ENCODE measurements around the gene CYB5D1. TPM values are rescaled to one million over a fixed set of nuclear protein-coding genes. Genes with fewer than 3 reads are reported as not detected.
A peak's percentile ranks its signal among the peaks of the same experiment; 100 is the strongest.
"Not testable (repeated sequence)": the region's sequence is repeated elsewhere in the genome, so short reads cannot be mapped to it uniquely, and the experiment has no call there.

The CYB5D1 gene
- total RNA-seq, 2 experiments from 2014 or later: 13.5 to 16.2 TPM

DNA sequence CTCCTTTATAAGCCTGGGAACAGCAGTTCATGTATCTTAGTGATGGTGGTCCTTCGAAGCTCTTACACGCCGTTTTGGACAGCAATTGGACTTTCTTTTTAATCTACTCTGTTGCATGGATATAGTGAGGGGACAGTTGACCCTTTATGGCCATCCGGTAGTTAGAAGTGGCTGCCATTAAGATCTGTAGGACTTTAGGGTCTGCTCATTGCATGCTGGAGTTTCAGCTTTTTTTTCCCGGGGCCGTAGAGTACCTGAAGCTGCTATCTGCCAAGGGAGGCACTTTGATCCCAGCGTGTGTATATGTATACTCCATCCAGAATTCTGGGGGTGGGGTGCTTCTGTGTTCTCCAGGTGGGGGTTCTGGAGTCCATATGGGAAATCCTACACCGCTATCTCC lies 1.2 kb downstream of the CYB5D1 start:
- intact Hi-C loops (cut with micrococcal nuclease): loop anchor here (10.0 kb wide), 1 partner anchor 284 kb away; the partner anchor contains the start of gene CD68
- POLR2A ChIA-PET: interaction anchor here (1.0 to 1.4 kb wide), 5 partner anchors 11 to 27 kb away, joined by 4 to 5 read pairs (median 4); partner anchors contain the start of gene KDM6B
- Mint-ChIP-seq H3K4me1 (ENCODE audit: low read depth) (peaks cover 29% of the 10 kb centered on the region), H3K27me3 (no peaks in the 10 kb centered on the region), H3K4me3 (no peak overlapping the region), H3K36me3 (ENCODE audit: low read depth) (peaks cover 15% of the 10 kb centered on the region), H3K9me3 (no peaks in the 10 kb centered on the region), H3K27ac (no peak overlapping the region)
- ATAC-seq (no peak), DNase-seq (no peak)
- TF ChIP-seq, protein P1, sequence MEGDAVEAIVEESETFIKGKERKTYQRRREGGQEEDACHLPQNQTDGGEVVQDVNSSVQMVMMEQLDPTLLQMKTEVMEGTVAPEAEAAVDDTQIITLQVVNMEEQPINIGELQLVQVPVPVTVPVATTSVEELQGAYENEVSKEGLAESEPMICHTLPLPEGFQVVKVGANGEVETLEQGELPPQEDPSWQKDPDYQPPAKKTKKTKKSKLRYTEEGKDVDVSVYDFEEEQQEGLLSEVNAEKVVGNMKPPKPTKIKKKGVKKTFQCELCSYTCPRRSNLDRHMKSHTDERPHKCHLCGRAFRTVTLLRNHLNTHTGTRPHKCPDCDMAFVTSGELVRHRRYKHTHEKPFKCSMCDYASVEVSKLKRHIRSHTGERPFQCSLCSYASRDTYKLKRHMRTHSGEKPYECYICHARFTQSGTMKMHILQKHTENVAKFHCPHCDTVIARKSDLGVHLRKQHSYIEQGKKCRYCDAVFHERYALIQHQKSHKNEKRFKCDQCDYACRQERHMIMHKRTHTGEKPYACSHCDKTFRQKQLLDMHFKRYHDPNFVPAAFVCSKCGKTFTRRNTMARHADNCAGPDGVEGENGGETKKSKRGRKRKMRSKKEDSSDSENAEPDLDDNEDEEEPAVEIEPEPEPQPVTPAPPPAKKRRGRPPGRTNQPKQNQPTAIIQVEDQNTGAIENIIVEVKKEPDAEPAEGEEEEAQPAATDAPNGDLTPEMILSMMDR (IDR thresholded peaks at IDR 0.05): no peak
- CTCF ChIA-PET: interaction anchor here (1.6 to 6.1 kb wide), 4 partner anchors 11 to 198 kb away, joined by 5 to 78 read pairs (median 8); no protein-coding TSS in a partner anchor

DNA sequence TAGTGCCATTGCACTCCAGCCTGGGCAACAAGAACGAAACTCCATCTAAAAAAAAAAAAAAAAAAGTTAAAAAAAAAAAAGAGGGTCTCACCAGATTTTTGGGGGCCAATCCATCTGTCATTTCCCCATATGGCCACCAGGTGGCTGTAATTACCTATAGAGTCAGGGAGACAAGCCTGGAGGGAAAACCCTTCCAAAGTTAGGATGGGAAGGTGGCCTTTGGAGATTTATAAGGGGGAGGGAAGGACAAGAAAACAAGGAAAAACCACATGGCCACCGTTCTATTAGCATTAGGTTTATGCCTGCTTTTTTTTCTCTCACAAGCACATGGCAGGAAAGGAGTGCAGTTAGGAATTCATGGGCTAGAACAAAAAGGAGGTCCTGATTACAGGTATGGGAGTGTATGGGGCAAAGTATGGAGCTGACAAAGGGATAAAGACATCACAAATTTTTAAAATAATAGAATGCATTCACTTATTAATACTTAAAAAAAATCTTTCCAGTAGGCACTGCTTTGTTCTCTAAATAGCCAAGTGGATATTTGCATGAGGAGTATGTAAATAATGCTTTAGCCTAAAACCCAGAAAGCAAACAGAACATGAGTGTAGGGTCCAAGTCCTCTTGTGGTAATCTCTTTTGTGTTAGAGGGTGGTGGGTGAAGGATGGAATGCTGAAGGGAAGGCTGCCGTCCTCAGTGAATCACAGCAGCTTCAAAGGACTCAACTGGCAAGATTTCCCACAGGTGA lies 5.1 kb downstream of the CYB5D1 start:
- intact Hi-C loops (cut with micrococcal nuclease): loop anchor here (2.0 to 5.0 kb wide), 2 partner anchors 34 to 126 kb away; no protein-coding TSS in a partner anchor
- peak; percentile 70 for DNase-seq
- ChIA-PET CTCF (interaction anchor here (0.7 to 6.1 kb wide), 25 partner anchors 9 to 197 kb away, joined by 3 to 78 read pairs (median 4); no protein-coding TSS in a partner anchor), POLR2A (interaction anchor here (0.6 to 1.9 kb wide), 4 partner anchors 20 to 49 kb away, joined by 3 to 5 read pairs (median 4); no protein-coding TSS in a partner anchor)
- TF ChIP-seq, protein P1 (IDR thresholded peaks at IDR 0.05): peak; percentile 96
- no peaks in the 10 kb centered on the region for H3K27me3 Mint-ChIP-seq
- no peaks in the 10 kb centered on the region for H3K9me3 Mint-ChIP-seq
- peaks cover 36% of the 10 kb centered on the region for H3K36me3 Mint-ChIP-seq (ENCODE audit: low read depth)
- H3K4me3 Mint-ChIP-seq: no peak overlapping the region
- H3K4me1 Mint-ChIP-seq (ENCODE audit: low read depth): peaks cover 33% of the 10 kb centered on the region
- no peak for ATAC-seq
- no peak overlapping the region for H3K27ac Mint-ChIP-seq

DNA sequence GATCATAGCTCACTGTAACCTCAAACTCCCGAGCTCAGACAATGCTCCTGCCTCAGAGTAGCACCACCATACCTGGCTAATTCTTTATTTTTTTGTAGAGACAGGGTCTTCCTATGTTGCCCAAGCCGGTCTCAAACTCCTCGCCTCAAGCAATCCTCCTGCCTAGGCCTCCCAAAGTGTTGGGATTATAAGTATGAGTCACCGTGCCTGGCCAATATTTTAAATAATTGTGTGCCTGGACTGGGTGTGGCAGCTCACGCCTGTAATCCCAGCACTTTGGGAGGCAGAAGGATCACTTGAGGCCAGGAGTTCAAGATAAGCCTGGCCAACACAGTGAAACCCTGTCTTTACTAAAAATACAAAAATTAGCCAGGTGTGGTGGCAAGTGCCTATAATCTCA lies 6.6 kb downstream of the CYB5D1 start:
- intact Hi-C loops (cut with micrococcal nuclease): loop anchor here (5.0 kb wide), 1 partner anchor 33 kb away; no protein-coding TSS in a partner anchor
- DNase-seq, H3K9me3 Mint-ChIP-seq, H3K4me3 Mint-ChIP-seq, ATAC-seq, H3K27me3 Mint-ChIP-seq, H3K27ac Mint-ChIP-seq: not testable (repeated sequence)
- CTCF ChIA-PET: interaction anchor here (0.6 to 6.1 kb wide), 16 partner anchors 7 to 196 kb away, joined by 3 to 78 read pairs (median 4); no protein-coding TSS in a partner anchor
- Mint-ChIP-seq H3K4me1 (ENCODE audit: low read depth) (peaks cover 38% of the 10 kb centered on the region), H3K36me3 (ENCODE audit: low read depth) (peaks cover 40% of the 10 kb centered on the region)
- POLR2A ChIA-PET: interaction anchor here (1.3 to 1.4 kb wide), 2 partner anchors 22 to 125 kb away, joined by 4 to 5 read pairs; no protein-coding TSS in a partner anchor

DNA sequence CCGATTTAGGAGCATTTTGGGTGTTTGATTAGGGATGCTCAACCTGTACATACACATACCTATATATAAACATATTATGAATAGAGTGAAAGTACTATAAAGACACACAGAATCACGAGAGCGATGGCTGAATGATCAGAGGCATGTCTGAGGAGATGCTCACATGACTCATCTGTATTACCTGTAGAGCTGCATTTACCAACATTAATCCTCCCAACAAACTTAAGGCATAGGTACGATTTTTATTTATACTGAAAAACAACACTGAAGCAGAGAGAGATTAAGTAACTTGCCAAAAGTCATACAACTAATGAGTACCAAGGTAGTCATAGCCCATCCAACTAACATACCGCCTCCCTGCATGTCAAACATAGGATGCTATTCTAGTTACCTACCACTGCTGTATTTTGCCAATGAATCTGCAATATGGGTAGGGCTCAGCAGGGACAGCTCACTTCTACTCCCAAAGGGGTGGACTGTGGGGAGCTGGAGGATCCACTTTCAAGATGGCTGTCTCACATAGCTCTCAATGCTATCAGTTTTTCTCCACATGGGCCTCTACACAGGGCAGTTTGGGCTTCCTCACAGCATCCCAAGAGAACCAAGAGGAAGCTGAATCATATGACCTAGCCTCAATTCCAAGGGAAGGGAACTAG lies 7.3 kb downstream of the CYB5D1 start:
- Mint-ChIP-seq H3K27ac (no peak overlapping the region), H3K36me3 (ENCODE audit: low read depth) (peaks cover 37% of the 10 kb centered on the region), H3K9me3 (no peaks in the 10 kb centered on the region), H3K27me3 (no peaks in the 10 kb centered on the region), H3K4me3 (no peak overlapping the region), H3K4me1 (ENCODE audit: low read depth) (peaks cover 33% of the 10 kb centered on the region)
- TF ChIP-seq, protein P1 (IDR thresholded peaks at IDR 0.05): no peak
- ATAC-seq (peak; percentile 24), DNase-seq (no peak)
- ChIA-PET CTCF (interaction anchor here (0.7 to 7.5 kb wide), 7 partner anchors 11 to 192 kb away, joined by 3 to 52 read pairs (median 6); no protein-coding TSS in a partner anchor), POLR2A (interaction anchor here (0.6 to 2.7 kb wide), 5 partner anchors 11 to 192 kb away, joined by 3 to 8 read pairs (median 4); no protein-coding TSS in a partner anchor)
- intact Hi-C loops (cut with micrococcal nuclease): loop anchor here (5.0 kb wide), 1 partner anchor 32 kb away; no protein-coding TSS in a partner anchor

DNA sequence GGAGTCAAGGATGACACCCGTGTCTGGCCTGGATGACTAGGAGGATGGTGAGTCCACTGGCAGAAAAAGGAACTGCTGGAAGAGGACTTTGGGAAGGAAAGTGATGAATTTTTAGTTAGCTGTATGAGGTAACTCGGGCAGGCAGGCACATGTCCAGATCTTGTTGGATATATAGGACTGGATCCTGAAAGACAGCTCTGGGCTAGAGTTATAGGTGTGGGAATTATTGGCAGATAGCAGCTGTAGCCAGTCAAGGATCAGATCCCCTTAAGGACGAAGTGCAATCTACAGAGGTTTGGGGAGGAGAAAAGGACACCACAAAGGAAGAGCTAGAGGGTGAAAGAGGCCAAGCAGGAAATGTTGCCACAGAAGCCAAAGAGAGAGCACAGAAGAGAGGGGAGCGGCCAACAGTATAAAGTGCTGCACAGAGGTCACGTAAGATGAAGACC lies 10.1 kb downstream of the CYB5D1 start:
- ChIA-PET POLR2A (interaction anchor here (0.9 to 2.7 kb wide), 4 partner anchors 9 to 122 kb away, joined by 3 to 8 read pairs (median 4); partner anchors contain the start of gene NAA38), CTCF (interaction anchor here (0.9 to 7.5 kb wide), 4 partner anchors 9 to 192 kb away, joined by 3 to 52 read pairs (median 4); no protein-coding TSS in a partner anchor)
- Mint-ChIP-seq H3K36me3 (ENCODE audit: low read depth) (peaks cover 33% of the 10 kb centered on the region), H3K27me3 (no peaks in the 10 kb centered on the region), H3K4me3 (peak overlapping the region; percentile 2), H3K9me3 (no peaks in the 10 kb centered on the region), H3K4me1 (ENCODE audit: low read depth) (peaks cover 26% of the 10 kb centered on the region), H3K27ac (peak overlapping the region; percentile 78)
- TF ChIP-seq, protein P1 (IDR thresholded peaks at IDR 0.05): no peak
- ATAC-seq: peak; percentile 74
- intact Hi-C loops (cut with micrococcal nuclease): no loop called here
- DNase-seq: no peak
